A549 (cell line): ENCODE results near the gene SPTBN4. TPM values are rescaled to one million over a fixed set of nuclear protein-coding genes. Genes with fewer than 3 reads are reported as not detected.
A peak's percentile ranks its signal among the peaks of the same experiment; 100 is the strongest.
"Not testable (repeated sequence)": the region's sequence is repeated elsewhere in the genome, so short reads cannot be mapped to it uniquely, and the experiment has no call there.

Experiments used
- ATAC-seq, 2 experiments: fragments of 200-7000 bp in 1 of 2; fragments of >200 bp in 1 of 2; cut with Nextera tagmentation in 1 of 2; cut with Tn5 transposase in 1 of 2; 3 replicates each; pipeline versions ENCODE4 v1.8.0 to v1.9.1; 2018 to 2020; ENCODE audit warnings: mild to moderate bottlenecking in 1 of 2, moderate library complexity in 1 of 2
- CTCF ChIA-PET: fragments of 300-600 bp; sonication (Branson Sonifier 250); formaldehyde crosslinking; extraction: SDS; loops from one replicate; lab custom pipeline; 2021; ENCODE audit warnings: antibody characterized with exemption, inconsistent platforms; lab: Yijun Ruan, JAX
- POLR2A ChIA-PET: fragments of 350-600 bp; formaldehyde crosslinking; extraction: SDS; loops from one replicate; lab custom pipeline; 2021; ENCODE audit warnings: antibody characterized with exemption, inconsistent platforms; lab: Yijun Ruan, JAX
- DNase-seq, 2 experiments: peaks; one replicate each; pipeline versions ENCODE4 v3.0.0 to v3.0.0-alpha.2; 2011 to 2016; ENCODE audit warnings: low read depth in 1 of 2, low spot score in 1 of 2
- FAIRE-seq: peaks from 2 replicates; lab custom pipeline; 2011; peaks lifted over from hg19 to GRCh38; lab: Jason Lieb, UNC
- H3K27ac ChIP-seq, 2 experiments: fragments of >200 bp; sonication (Bioruptor Twin); formaldehyde crosslinking; 3 replicates each; pipeline ENCODE4 v1.5.1; 2016 to 2017
- H3K4me1 ChIP-seq: fragments of >200 bp; sonication (Bioruptor Twin); formaldehyde crosslinking; 3 replicates; pipeline ENCODE4 v1.6.1; 2016
- H3K4me2 ChIP-seq: fragments of >200 bp; sonication (Bioruptor Twin); formaldehyde crosslinking; 3 replicates; pipeline ENCODE4 v1.6.1; 2016
- H3K4me3 ChIP-seq: fragments of >200 bp; sonication (Bioruptor Twin); formaldehyde crosslinking; 3 replicates; pipeline ENCODE4 v1.5.1; 2016
- H3K9me3 ChIP-seq: fragments of >200 bp; sonication (Bioruptor Twin); formaldehyde crosslinking; 3 replicates; pipeline ENCODE4 v1.6.1; 2016
- BHLHE40 ChIP-seq: IDR thresholded peaks from 2 replicates; pipeline ENCODE4 v1.6.1; 2012; ENCODE audit warnings: low read depth, low read length, inconsistent platforms
- CHD4 ChIP-seq: fragments of 200-600 bp; sonication (generic); IDR thresholded peaks from 2 replicates; pipeline ENCODE4 v1.6.1; 2016; ENCODE audit warnings: antibody characterized with exemption, mild to moderate bottlenecking, borderline replicate concordance
- CTCF ChIP-seq: fragments of >200 bp; sonication (Bioruptor Twin); formaldehyde crosslinking; IDR thresholded peaks from 3 replicates; pipeline ENCODE4 v1.5.1; 2016
- EHF ChIP-seq: fragments of 250-450 bp; sonication (Bioruptor Pico); IDR thresholded peaks from 2 replicates; pipeline ENCODE4 v1.5.0; 2020; ENCODE audit warnings: mild to moderate bottlenecking
- FOSB ChIP-seq: fragments of 250-450 bp; sonication (Bioruptor Pico); IDR thresholded peaks from 2 replicates; pipeline ENCODE4 v1.5.0; 2020; ENCODE audit warnings: mild to moderate bottlenecking, moderate library complexity
- HDAC2 ChIP-seq: fragments of 200-600 bp; sonication (generic); IDR thresholded peaks from 2 replicates; pipeline ENCODE4 v1.6.1; 2016
- JUN ChIP-seq, 2 experiments: fragments of >200 bp; sonication (Bioruptor Twin); formaldehyde crosslinking; IDR thresholded peaks; 2 replicates in 1 of 2; 3 replicates in 1 of 2; pipeline ENCODE4 v1.6.1; 2016 to 2017
- JUNB ChIP-seq: fragments of >200 bp; sonication (Bioruptor Twin); formaldehyde crosslinking; IDR thresholded peaks from 2 replicates; pipeline ENCODE4 v1.6.1; 2016
- KDM5A ChIP-seq: fragments of 200-600 bp; sonication (generic); IDR thresholded peaks from 2 replicates; pipeline ENCODE4 v1.6.1; 2016; ENCODE audit warnings: antibody characterized with exemption, mild to moderate bottlenecking
- MAFK ChIP-seq: fragments of 450-650 bp; IDR thresholded peaks from 2 replicates; pipeline ENCODE4 v1.6.1; 2014; ENCODE audit not compliant: partially characterized antibody
- MAX ChIP-seq: IDR thresholded peaks from 2 replicates; pipeline ENCODE4 v1.6.1; 2012
- POLR2AphosphoS2 ChIP-seq: conservative IDR thresholded peaks from 2 replicates; pipeline ENCODE4 v1.6.1; 2012; ENCODE audit warnings: low read length, improper control_type of control experiment, inconsistent platforms
- RAD21 ChIP-seq, 2 experiments: fragments of >200 bp in 1 of 2; sonication (Bioruptor Twin) in 1 of 2; formaldehyde crosslinking in 1 of 2; IDR thresholded peaks in 1 of 2; conservative IDR thresholded peaks in 1 of 2; 2 replicates in 1 of 2; 3 replicates in 1 of 2; pipeline ENCODE4 v1.6.1; 2012 to 2018; ENCODE audit warnings: inconsistent platforms in 1 of 2
- SMC3 ChIP-seq: fragments of >200 bp; sonication (Bioruptor Twin); formaldehyde crosslinking; IDR thresholded peaks from 3 replicates; pipeline ENCODE4 v1.6.1; 2018; ENCODE audit warnings: inconsistent platforms
- TFCP2L1 ChIP-seq: fragments of 250-450 bp; sonication (Bioruptor Pico); IDR thresholded peaks from 2 replicates; pipeline ENCODE4 v1.5.0; 2021; ENCODE audit warnings: mild to moderate bottlenecking
- ZFP36 ChIP-seq: fragments of 450-650 bp; IDR thresholded peaks from 2 replicates; pipeline ENCODE4 v1.6.1; 2014; ENCODE audit warnings: borderline replicate concordance; ENCODE audit not compliant: partially characterized antibody
- WGBS: methylation state at CpG from one replicate; pipeline ENCODE4 v1.1.6; 2017; ENCODE audit errors: missing lambda C conversion rate; 5-methylcytosine and 5-hydroxymethylcytosine counted together
- polyA plus RNA-seq, 4 experiments: library from polyadenylated mRNA; depleted of rRNA in 3 of 4; stranded (reverse); fragments of >200 nt; fragmentation: RNase III in 1 of 4; extraction: RNeasy Plus Mini Kit Qiagen cat#74134 plus additional on column Dnase treatment in 1 of 4; gene quantifications; 2 replicates in 3 of 4; 3 replicates in 1 of 4; pipeline ENCODE4 v1.2.3, GENCODE V29; 2011 to 2017
- TF ChIP-seq, protein P1 (sequence below): fragments of >200 bp; sonication (Bioruptor Twin); formaldehyde crosslinking; IDR thresholded peaks from 3 replicates; pipeline ENCODE4 v1.6.1; 2016
- TF ChIP-seq, protein P2 (sequence below): fragments of 450-650 bp; IDR thresholded peaks from 2 replicates; pipeline ENCODE4 v1.6.1; 2014; ENCODE audit warnings: antibody characterized with exemption

SPTBN4 gene
- polyA plus RNA-seq, 2 of the 4 experiments (the other 2 are of a cell fraction): 1.4 to 2.2 TPM

DNA sequence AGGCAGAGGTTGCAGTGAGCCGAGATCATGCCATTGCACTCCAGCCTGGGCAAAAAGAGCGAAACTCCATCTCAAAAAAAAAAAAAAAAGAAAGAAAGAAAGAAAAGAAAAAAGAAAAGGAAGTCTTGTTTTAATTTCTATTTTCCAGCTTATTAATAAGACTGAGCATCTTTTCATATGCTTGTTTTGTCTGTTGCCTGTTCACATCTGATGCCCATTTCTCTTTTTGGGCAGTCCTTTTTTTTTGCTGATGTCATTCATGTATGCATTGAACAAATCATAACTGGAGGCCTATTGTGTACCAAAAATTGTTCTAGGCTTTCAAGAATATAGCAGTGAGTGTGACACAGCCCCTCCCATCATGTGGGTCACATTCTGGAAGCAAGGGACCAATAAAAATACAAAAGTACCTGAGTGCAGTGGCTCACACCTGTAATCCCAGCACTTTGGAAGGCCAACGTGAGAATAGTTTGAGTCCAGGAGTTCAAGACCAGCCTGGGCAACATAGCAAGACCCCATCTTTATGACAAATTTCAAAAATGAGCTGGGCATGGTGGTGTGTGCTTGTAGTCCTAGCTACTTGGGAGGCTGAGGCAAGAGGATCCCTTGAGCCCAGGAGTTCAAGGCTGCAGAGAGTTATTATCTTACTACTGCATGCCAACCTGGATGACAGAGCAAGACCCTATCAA lies 79.5 kb downstream of the SPTBN4 start:
- not testable (repeated sequence) for H3K9me3 ChIP-seq, DNase-seq, H3K27ac ChIP-seq, H3K4me3 ChIP-seq, ATAC-seq, FAIRE-seq, H3K4me2 ChIP-seq, H3K4me1 ChIP-seq
- POLR2A ChIA-PET: interaction anchor here (0.7 kb wide), 1 partner anchor 59 kb away, joined by 3 read pairs; no protein-coding TSS in a partner anchor
- peak; percentile 14 for TF ChIP-seq MAFK
- CTCF ChIA-PET: interaction anchor here (0.7 to 58.9 kb wide), 8 partner anchors 10 to 87 kb away, joined by 3 to 2247 read pairs (median 58); partner anchors contain the start of genes BLVRB and LTBP4
- 61% methylated on average over 3 of the region's 3 CpGs for WGBS

- H3K4me2 ChIP-seq, H3K4me3 ChIP-seq, ATAC-seq, DNase-seq, POLR2A ChIA-PET, H3K9me3 ChIP-seq, H3K27ac ChIP-seq, H3K4me1 ChIP-seq, FAIRE-seq: not testable (repeated sequence)
- CTCF ChIA-PET: interaction anchor here (0.7 to 58.9 kb wide), 9 partner anchors 9 to 88 kb away, joined by 3 to 2247 read pairs (median 106); partner anchors contain the start of genes BLVRB and LTBP4
- 54% methylated on average over 3 of the region's 4 CpGs for WGBS
Measured at GRCh38 chr19:40547190-40547589, 80.4 kb downstream of the SPTBN4 start.

- H3K4me1 ChIP-seq: peaks cover 5% of the 10 kb centered on the region
- TF ChIP-seq JUN (IDR thresholded peaks at IDR 0.05) (no peak), JUNB (no peak), KDM5A (no peak), EHF (no peak)
- CTCF ChIA-PET: interaction anchor here (0.8 to 58.9 kb wide), 17 partner anchors 8 to 597 kb away, joined by 3 to 2247 read pairs (median 6); partner anchors contain the start of genes BLVRB, LTBP4, SERTAD1 and SPTBN4
- H3K4me3 ChIP-seq: no peak overlapping the region
- H3K9me3 ChIP-seq: peaks cover 9% of the 10 kb centered on the region
- no peak overlapping the region for H3K27ac ChIP-seq
- WGBS: 90% methylated on average over 1 of the region's 1 CpG
- POLR2A ChIA-PET: interaction anchor here (1.0 kb wide), 1 partner anchor 23 kb away, joined by 3 read pairs; no protein-coding TSS in a partner anchor
- DNase-seq (no peak), FAIRE-seq (peak; percentile 7), ATAC-seq (no peak)
- no peak overlapping the region for H3K4me2 ChIP-seq
Measured at GRCh38 chr19:40547836-40548235, 81.0 kb downstream of the SPTBN4 start.

DNA sequence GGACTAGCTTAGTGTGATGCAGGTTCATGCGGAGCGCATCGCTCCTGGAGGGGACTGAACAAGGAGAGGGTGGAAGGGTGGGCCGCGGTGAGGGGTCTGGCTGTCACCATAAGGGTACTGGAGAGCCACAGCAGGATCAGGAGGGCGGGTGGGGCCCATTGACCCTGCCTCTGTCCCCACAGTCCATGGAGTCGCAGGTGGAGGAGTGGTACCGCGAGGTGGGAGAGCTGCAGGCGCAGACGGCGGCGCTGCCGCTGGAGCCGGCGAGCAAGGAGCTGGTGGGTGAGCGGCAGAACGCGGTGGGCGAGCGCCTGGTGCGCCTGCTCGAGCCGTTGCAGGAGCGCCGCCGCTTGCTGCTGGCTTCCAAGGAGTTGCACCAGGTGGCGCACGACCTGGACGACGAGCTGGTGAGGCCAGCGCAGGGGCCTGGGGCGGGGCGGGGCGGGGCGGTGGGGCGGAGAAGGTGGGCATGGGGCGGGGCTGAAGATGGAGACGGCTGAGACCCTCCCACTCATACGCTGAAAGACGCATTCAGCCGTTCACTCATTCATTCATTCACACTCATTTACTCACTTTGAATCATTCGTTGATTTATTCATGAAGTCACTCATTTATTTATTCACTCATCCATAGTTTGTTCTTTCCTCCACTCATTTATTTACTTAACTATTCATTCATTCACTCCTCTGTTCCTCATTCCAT lies 82.4 kb downstream of the SPTBN4 start:
- peaks cover 5% of the 10 kb centered on the region for H3K4me1 ChIP-seq
- H3K4me3 ChIP-seq: peak overlapping the region; percentile 33
- ATAC-seq (peak; percentile 97 to 99), FAIRE-seq (peak; percentile 94), DNase-seq (peak; percentile 92)
- CTCF ChIA-PET: interaction anchor here (0.6 to 58.9 kb wide), 35 partner anchors 8 to 1099 kb away, joined by 3 to 2247 read pairs (median 5); partner anchors contain the start of genes BLVRB, LTBP4 and SPTBN4
- POLR2A ChIA-PET: interaction anchor here (0.7 to 1.0 kb wide), 3 partner anchors 21 to 55 kb away, joined by 3 to 21 read pairs (median 3); no protein-coding TSS in a partner anchor
- H3K9me3 ChIP-seq: peaks cover 9% of the 10 kb centered on the region
- no peak for TF ChIP-seq FOSB (CRISPR knock-in tag)
- TF ChIP-seq, protein P1, sequence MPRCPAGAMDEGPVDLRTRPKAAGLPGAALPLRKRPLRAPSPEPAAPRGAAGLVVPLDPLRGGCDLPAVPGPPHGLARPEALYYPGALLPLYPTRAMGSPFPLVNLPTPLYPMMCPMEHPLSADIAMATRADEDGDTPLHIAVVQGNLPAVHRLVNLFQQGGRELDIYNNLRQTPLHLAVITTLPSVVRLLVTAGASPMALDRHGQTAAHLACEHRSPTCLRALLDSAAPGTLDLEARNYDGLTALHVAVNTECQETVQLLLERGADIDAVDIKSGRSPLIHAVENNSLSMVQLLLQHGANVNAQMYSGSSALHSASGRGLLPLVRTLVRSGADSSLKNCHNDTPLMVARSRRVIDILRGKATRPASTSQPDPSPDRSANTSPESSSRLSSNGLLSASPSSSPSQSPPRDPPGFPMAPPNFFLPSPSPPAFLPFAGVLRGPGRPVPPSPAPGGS: no peak
- TF ChIP-seq RAD21 (conservative IDR thresholded peaks at IDR 0.05 in 1 of 2, IDR thresholded peaks at IDR 0.05 in 1 of 2): peak; percentile 63 to 90
- TF ChIP-seq ZFP36: peak; percentile 74
- TF ChIP-seq CHD4: no peak
- peak; percentile 99 for TF ChIP-seq SMC3
- TF ChIP-seq POLR2AphosphoS2: no peak
- TF ChIP-seq, protein P2, sequence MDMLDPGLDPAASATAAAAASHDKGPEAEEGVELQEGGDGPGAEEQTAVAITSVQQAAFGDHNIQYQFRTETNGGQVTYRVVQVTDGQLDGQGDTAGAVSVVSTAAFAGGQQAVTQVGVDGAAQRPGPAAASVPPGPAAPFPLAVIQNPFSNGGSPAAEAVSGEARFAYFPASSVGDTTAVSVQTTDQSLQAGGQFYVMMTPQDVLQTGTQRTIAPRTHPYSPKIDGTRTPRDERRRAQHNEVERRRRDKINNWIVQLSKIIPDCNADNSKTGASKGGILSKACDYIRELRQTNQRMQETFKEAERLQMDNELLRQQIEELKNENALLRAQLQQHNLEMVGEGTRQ: no peak
- TF ChIP-seq TFCP2L1 (CRISPR knock-in tag): no peak
- peak; percentile 44; the same call in 1 of the 2 replicates for TF ChIP-seq MAX
- TF ChIP-seq BHLHE40: no peak
- TF ChIP-seq HDAC2: no peak
- peak; percentile 85 for TF ChIP-seq CTCF
- peak overlapping the region; percentile 90 for H3K4me2 ChIP-seq
- WGBS: 10% methylated on average over 43 of the region's 43 CpGs
- H3K27ac ChIP-seq: peak overlapping the region; percentile 49 to 68; a peak in 4 of 6 replicates
